Testis (tissue), 3 donors: ENCODE results near the gene CXCR1. TPM values are rescaled to one million over a fixed set of nuclear protein-coding genes. Genes with fewer than 3 reads are reported as not detected.
"Not testable (repeated sequence)": the region's sequence is repeated elsewhere in the genome, so short reads cannot be mapped to it uniquely, and the experiment has no call there.

ENCODE experiments used
- DNase-seq: peaks from one replicate; pipeline ENCODE4 v3.0.0-alpha.2; 2019
- H3K27ac ChIP-seq, 2 donors: fragments of 200-600 bp; sonication (generic); one replicate each; pipeline ENCODE4 v1.5.1; 2019
- H3K27me3 ChIP-seq: fragments of 200-600 bp; sonication (generic); one replicate; pipeline ENCODE4 v1.5.1; 2019
- H3K36me3 ChIP-seq: fragments of 200-600 bp; sonication (generic); one replicate; pipeline ENCODE4 v1.5.1; 2017; ENCODE audit warnings: low read depth; ENCODE audit errors: missing control alignments
- H3K4me1 ChIP-seq: fragments of 200-600 bp; sonication (generic); one replicate; pipeline ENCODE4 v1.5.1; 2019
- H3K4me3 ChIP-seq, 2 donors: fragments of 200-600 bp; sonication (generic); one replicate each; pipeline ENCODE4 v1.5.1; 2017 to 2019
- H3K9me3 ChIP-seq: fragments of 200-600 bp; sonication (generic); one replicate; pipeline ENCODE4 v1.5.1; 2017
- POLR2A ChIP-seq: fragments of 450-650 bp; IDR thresholded peaks from one replicate; pipeline ENCODE4 v1.6.1; 2017; ENCODE audit warnings: antibody characterized with exemption, mild to moderate bottlenecking, moderate library complexity
- WGBS, 2 donors: methylation state at CpG; one replicate each; pipeline ENCODE4 v1.1.5; 2018; 5-methylcytosine and 5-hydroxymethylcytosine counted together
- intact Hi-C: fragments of 100-400 bp; cut with DNase I; formaldehyde crosslinking; loops from one replicate; pipeline ENCODE4 v1.15.1; 2023; ENCODE audit warnings: low total_unique reads
- polyA plus RNA-seq: library from polyadenylated mRNA; stranded (reverse); fragments of 350-450 nt; fragmentation: Illumina TruSeq; extraction: RNeasy Lipid Tissue Mini Kit (QIAGEN cat#74804); gene quantifications from one replicate; pipeline ENCODE4 v1.2.3, GENCODE V29; 2014; ENCODE audit warnings: low read depth, low replicate concordance; ENCODE audit not compliant: insufficient read depth
- total RNA-seq, 2 donors: library from RNA; depleted of rRNA; stranded (reverse); fragments of >200 nt; gene quantifications; one replicate each; pipeline ENCODE4 v1.2.3, GENCODE V29; 2016
- TF ChIP-seq, protein P1 (sequence below), 3 experiments: fragments of 450-650 bp in 2 of 3; fragments of 200-600 bp in 1 of 3; sonication (generic) in 1 of 3; IDR thresholded peaks; one replicate each; pipeline ENCODE4 v1.5.1; 2016 to 2019; ENCODE audit warnings: antibody characterized with exemption in 3 of 3, mild to moderate bottlenecking in 2 of 3, moderate library complexity in 1 of 3

CXCR1 gene
- total and polyA plus RNA-seq, 3 donors from 2014 or later, result 0.16 to 0.61 TPM; not detected in 1

DNA sequence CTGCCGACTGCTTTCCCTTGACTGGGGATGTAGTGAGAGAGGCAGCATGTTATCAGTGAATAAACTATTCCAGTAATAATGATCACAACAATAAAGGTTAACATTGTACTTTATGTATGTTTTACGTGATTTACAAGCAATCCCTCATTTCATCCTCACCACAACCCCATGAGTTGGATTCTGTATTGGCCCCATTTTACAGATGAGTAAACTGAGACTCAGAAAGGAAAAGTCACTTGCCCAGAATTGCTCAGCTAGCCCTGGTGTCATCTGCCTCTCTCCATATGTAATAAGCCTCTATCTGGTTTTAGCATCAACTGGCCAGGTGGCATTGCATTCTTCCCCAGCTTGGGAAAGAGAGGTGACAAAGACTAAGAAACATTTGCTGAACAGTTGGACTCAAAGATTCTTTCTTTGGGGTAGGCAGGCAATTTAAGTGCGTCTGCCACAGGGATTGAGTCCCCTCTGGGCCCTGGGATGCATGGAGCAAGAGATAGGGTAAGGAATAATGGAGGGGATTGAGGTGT, 38.8 kb downstream of the CXCR1 start:
- no peak overlapping the region for H3K4me3 ChIP-seq
- no peaks in the 10 kb centered on the region for H3K36me3 ChIP-seq
- H3K9me3 ChIP-seq, result no peaks in the 10 kb centered on the region
- intact Hi-C loops, result no loop called here
- H3K27ac ChIP-seq, result no peak overlapping the region
- TF ChIP-seq POLR2A, result no peak
- TF ChIP-seq, protein P1, sequence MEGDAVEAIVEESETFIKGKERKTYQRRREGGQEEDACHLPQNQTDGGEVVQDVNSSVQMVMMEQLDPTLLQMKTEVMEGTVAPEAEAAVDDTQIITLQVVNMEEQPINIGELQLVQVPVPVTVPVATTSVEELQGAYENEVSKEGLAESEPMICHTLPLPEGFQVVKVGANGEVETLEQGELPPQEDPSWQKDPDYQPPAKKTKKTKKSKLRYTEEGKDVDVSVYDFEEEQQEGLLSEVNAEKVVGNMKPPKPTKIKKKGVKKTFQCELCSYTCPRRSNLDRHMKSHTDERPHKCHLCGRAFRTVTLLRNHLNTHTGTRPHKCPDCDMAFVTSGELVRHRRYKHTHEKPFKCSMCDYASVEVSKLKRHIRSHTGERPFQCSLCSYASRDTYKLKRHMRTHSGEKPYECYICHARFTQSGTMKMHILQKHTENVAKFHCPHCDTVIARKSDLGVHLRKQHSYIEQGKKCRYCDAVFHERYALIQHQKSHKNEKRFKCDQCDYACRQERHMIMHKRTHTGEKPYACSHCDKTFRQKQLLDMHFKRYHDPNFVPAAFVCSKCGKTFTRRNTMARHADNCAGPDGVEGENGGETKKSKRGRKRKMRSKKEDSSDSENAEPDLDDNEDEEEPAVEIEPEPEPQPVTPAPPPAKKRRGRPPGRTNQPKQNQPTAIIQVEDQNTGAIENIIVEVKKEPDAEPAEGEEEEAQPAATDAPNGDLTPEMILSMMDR (IDR thresholded peaks at IDR 0.05), result no peak
- no peaks in the 10 kb centered on the region for H3K4me1 ChIP-seq
- DNase-seq, result no peak
- whole genome bisulfite sequencing, 2 donors, result 83 to 95% methylated on average over 3 of the region's 3 CpGs
- no peaks in the 10 kb centered on the region for H3K27me3 ChIP-seq

DNA sequence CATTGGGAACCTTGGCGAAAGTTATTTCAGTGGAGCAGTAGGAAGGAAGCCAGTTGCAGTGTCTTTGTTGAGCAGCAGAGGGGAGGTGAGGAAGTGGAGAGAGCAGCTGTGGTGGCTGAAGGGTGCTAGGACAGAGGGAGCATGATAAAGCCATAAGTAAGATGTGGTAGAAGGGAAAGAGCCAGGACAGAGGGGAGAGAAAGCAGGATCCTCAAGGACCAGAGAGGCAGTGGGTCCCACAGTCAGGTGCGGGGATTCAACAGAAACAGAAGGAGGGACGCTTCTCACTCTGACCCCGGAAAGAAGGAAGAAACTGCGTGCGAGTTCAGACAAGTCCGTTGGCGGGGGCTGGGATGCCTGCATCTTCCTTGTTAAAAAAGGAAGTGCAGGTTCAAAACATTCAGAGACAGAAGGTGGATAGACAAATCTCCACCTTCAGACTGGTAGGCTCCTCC, 41.1 kb downstream of the CXCR1 start, which contains the start of gene CXCR2:
TSS of gene CXCR2 (plus strand) at position 403 of the 455 bp plus-strand sequence. CDS start 8,774 bp downstream, outside the sequence.
- H3K27me3 ChIP-seq, result no peaks in the 10 kb centered on the region
- no peaks in the 10 kb centered on the region for H3K9me3 ChIP-seq
- no peaks in the 10 kb centered on the region for H3K4me1 ChIP-seq
- H3K4me3 ChIP-seq, result no peak within 1 kb of the TSS
- WGBS, 2 donors, result 69 to 78% methylated on average over 8 of the region's 8 CpGs
- intact Hi-C loops, result no loop called here
- no peak within 1 kb of the TSS for H3K27ac ChIP-seq
- no peaks in the 10 kb centered on the region for H3K36me3 ChIP-seq
- no peak for DNase-seq
- TF ChIP-seq, protein P1 (IDR thresholded peaks at IDR 0.05), result no peak
- TF ChIP-seq POLR2A, result no peak

DNA sequence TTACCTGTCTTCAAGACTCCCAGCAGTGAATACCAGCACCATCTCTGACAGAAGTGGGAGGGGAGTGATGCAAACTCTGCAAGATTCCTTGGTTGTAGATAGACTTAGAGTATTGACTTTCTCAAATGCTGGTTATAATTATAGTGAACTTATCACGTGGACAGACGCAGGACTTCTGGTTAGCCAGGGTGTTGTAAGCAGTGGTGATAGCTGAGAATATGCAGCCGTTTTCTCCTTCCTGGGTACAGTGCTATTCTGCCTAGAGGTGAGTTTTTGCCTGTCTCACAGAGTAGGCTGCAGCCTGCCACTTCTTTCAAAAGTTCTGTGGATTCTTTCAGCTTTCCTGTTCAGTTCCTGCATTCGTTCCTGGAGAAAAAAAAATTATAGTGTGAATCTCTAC, 41.7 kb downstream of the CXCR1 start:
- Histone ChIP-seq H3K27me3 (no peaks in the 10 kb centered on the region), H3K9me3 (no peaks in the 10 kb centered on the region), H3K27ac (no peak overlapping the region), H3K4me1 (no peaks in the 10 kb centered on the region), H3K4me3 (no peak overlapping the region), H3K36me3 (no peaks in the 10 kb centered on the region)
- intact Hi-C loops, result no loop called here
- no peak for DNase-seq
- no peak for TF ChIP-seq POLR2A
- TF ChIP-seq, protein P1 (IDR thresholded peaks at IDR 0.05), result no peak
- 57 to 67% methylated on average over 4 of the region's 4 CpGs for WGBS, 2 donors

DNA sequence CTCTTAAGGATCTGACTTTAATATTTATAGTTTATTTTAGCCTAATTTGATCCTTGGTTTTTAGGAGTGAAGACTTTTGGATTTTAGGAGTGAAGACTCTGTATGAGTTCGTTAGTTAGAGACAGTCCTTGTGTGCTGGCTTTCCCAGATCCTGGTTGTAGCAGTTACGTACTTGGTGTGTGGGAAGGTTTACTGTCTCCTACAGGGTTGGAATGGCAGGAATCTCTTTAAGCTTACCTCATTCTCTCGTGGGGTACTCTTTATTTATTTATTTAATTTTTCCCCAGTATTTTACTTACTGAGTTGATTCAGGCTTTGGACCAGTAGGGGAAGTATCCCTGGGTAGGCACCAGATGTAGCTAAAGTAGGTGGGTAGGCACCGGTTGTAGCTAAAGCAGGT, 42.8 kb downstream of the CXCR1 start:
- no peak for TF ChIP-seq POLR2A
- TF ChIP-seq, protein P1 (IDR thresholded peaks at IDR 0.05), result no peak
- DNase-seq, result no peak
- H3K9me3 ChIP-seq, result no peaks in the 10 kb centered on the region
- no peaks in the 10 kb centered on the region for H3K36me3 ChIP-seq
- no peaks in the 10 kb centered on the region for H3K27me3 ChIP-seq
- intact Hi-C loops, result no loop called here
- 83 to 84% methylated on average over 4 of the region's 4 CpGs for WGBS, 2 donors
- no peak overlapping the region for H3K27ac ChIP-seq
- H3K4me3 ChIP-seq, result no peak overlapping the region
- no peaks in the 10 kb centered on the region for H3K4me1 ChIP-seq

DNA sequence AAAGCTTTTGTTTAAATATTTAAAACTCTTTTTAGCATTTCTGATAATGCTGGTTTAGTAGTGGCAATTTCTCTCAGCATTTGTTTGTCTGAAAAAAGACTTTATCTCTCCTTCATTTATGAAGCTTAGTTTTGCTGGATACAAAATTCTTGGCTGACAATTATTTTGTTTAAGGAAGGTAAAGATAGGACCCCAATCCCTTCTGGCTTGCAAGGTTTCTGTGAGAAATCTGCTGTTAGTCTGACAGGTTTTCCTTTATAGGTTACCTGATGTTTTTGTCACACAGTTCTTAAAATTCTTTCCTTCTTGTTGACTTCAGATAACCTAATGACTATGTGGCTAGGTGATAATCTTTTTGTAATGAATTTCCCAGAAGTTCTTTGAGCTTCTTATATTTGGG, 44.5 kb downstream of the CXCR1 start:
- H3K27me3 ChIP-seq, H3K27ac ChIP-seq, H3K4me3 ChIP-seq, intact Hi-C loops, H3K4me1 ChIP-seq, H3K36me3 ChIP-seq, H3K9me3 ChIP-seq, DNase-seq: not testable (repeated sequence)

DNA sequence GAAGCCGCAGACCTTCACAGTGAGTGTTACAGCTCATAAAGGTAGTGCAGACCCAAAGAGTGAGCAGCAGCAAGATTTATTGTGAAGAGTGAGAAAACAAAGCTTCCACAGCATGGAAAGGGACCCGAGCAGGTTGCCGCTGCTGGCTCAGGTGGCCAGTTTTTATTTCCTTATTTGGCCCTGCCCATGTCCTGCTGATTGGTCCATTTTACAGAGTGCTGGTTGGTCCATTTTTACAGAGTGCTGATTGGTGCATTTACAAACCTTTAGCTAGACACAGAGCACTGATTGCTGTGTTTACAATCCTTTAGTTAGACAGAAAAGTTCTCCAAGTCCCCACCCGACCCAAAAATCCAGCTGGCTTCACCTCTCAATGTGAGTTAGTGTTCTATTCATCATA, 45.0 kb downstream of the CXCR1 start:
- intact Hi-C loops, H3K27ac ChIP-seq, H3K9me3 ChIP-seq, H3K4me3 ChIP-seq, H3K4me1 ChIP-seq, H3K27me3 ChIP-seq, DNase-seq, H3K36me3 ChIP-seq: not testable (repeated sequence)
- 81 to 84% methylated on average over 4 of the region's 4 CpGs for WGBS, 2 donors
